ENCODE data around the gene FGR. TPM values are rescaled to one million over a fixed set of nuclear protein-coding genes. Genes with fewer than 3 reads are reported as not detected.
A peak's percentile ranks its signal among the peaks of the same experiment; 100 is the strongest.

The FGR gene
- total RNA-seq, 1 experiment from 2014 or later: not detected

- ATAC-seq: no peak
- Histone ChIP-seq H3K79me2 (ENCODE audit: insufficient read depth, low read length) (peaks cover 91% of the 10 kb centered on the region), H3K4me1 (ENCODE audit: control insufficient read depth in 1 of 2, insufficient read depth in 2 of 2, low read length in 2 of 2) (peaks cover 36 to 53% of the 10 kb centered on the region in 2 experiments), H3K9me2 (ENCODE audit: insufficient read depth) (no peaks in the 10 kb centered on the region), H3K27ac (ENCODE audit: low read depth, low read length) (peak overlapping the region; percentile 20; the same call in 1 of the 2 replicates), H4K20me1 (ENCODE audit: insufficient read depth) (peaks cover 9% of the 10 kb centered on the region; the same call in 1 of the 2 replicates), H3K4me2 (ENCODE audit: low read length) (peak overlapping the region; percentile 62), H2AFZ (ENCODE audit: low read depth, low read length, poor library complexity, severe bottlenecking) (no peak overlapping the region), H3K9ac (ENCODE audit: low read length) (no peak overlapping the region), H3K27me3 (ENCODE audit: insufficient read depth, low read length) (no peaks in the 10 kb centered on the region), H3K9me3 (ENCODE audit: control insufficient read depth in 1 of 2, insufficient read depth in 1 of 2, low read depth in 1 of 2, low read length in 2 of 2) (no peaks in the 10 kb centered on the region), H3K36me3 (ENCODE audit: control insufficient read depth in 1 of 2, insufficient read depth in 2 of 2, low read length in 2 of 2) (no peaks in the 10 kb centered on the region), H3K4me3 (replicated peaks in 1 of 2; ENCODE audit: low read depth in 1 of 2, low read length in 2 of 2) (no peak overlapping the region)
- ChIA-PET CTCF (interaction anchor here (1.5 kb wide), 1 partner anchor 42 kb away, joined by 10 read pairs; no protein-coding TSS in a partner anchor), RAD21 (ENCODE audit: low non-redundant PET in 1 of 2, low total read pairs in 2 of 2, uncharacterized antibody in 2 of 2, unreplicated experiment in 2 of 2) (interaction anchor here in 1 of 2 experiments (2.8 kb wide), 1 partner anchor 42 kb away, joined by 21 read pairs; no protein-coding TSS in a partner anchor), POLR2A (no interaction called here)
- intact Hi-C loops (cut with micrococcal nuclease): no loop called here
- no TSS peak for BruUV-seq (replicated peaks)
- TF ChIP-seq TCF7L2 (IDR thresholded peaks at IDR 0.05; ENCODE audit: borderline replicate concordance, extremely low read depth, insufficient read depth, insufficient read length) (peak; percentile 43), ATF3 (IDR thresholded peaks at IDR 0.05) (no peak)
- no peak for DNase-seq (ENCODE audit: low read depth, low spot score)
Measured at GRCh38 chr1:27598902-27599528, 36.0 kb downstream of the FGR start.

- CTCF ChIA-PET: no interaction called here
- H2AFZ ChIP-seq (ENCODE audit: low read depth, low read length, poor library complexity, severe bottlenecking): no peak overlapping the region
- no peak overlapping the region for H3K4me3 ChIP-seq (replicated peaks in 1 of 2; ENCODE audit: low read depth in 1 of 2, low read length in 2 of 2)
- peaks cover 9% of the 10 kb centered on the region; the same call in 1 of the 2 replicates for H4K20me1 ChIP-seq (ENCODE audit: insufficient read depth)
- BruUV-seq (replicated peaks): no TSS peak
- H3K27me3 ChIP-seq (ENCODE audit: insufficient read depth, low read length): no peaks in the 10 kb centered on the region
- no peak overlapping the region for H3K27ac ChIP-seq (ENCODE audit: low read depth, low read length)
- no peaks in the 10 kb centered on the region for H3K36me3 ChIP-seq (ENCODE audit: control insufficient read depth in 1 of 2, insufficient read depth in 2 of 2, low read length in 2 of 2)
- H3K9me2 ChIP-seq (ENCODE audit: insufficient read depth): no peaks in the 10 kb centered on the region
- no peak for ATAC-seq
- intact Hi-C loops (cut with micrococcal nuclease): no loop called here
- no peak for DNase-seq (ENCODE audit: low read depth, low spot score)
- RAD21 ChIA-PET (ENCODE audit: low non-redundant PET in 1 of 2, low total read pairs in 2 of 2, uncharacterized antibody in 2 of 2, unreplicated experiment in 2 of 2): interaction anchor here in 1 of 2 experiments (2.8 kb wide), 1 partner anchor 41 kb away, joined by 21 read pairs; no protein-coding TSS in a partner anchor
- POLR2A ChIA-PET: no interaction called here
- peaks cover 96% of the 10 kb centered on the region for H3K79me2 ChIP-seq (ENCODE audit: insufficient read depth, low read length)
- no peak overlapping the region for H3K4me2 ChIP-seq (ENCODE audit: low read length)
- H3K9ac ChIP-seq (ENCODE audit: low read length): no peak overlapping the region
- no peaks in the 10 kb centered on the region for H3K9me3 ChIP-seq (ENCODE audit: control insufficient read depth in 1 of 2, insufficient read depth in 1 of 2, low read depth in 1 of 2, low read length in 2 of 2)
- H3K4me1 ChIP-seq (ENCODE audit: control insufficient read depth in 1 of 2, insufficient read depth in 2 of 2, low read length in 2 of 2): peaks cover 36 to 53% of the 10 kb centered on the region in 2 experiments
- TF ChIP-seq SIN3A (IDR thresholded peaks at IDR 0.05; ENCODE audit: low read depth) (no peak), CEBPB (IDR thresholded peaks at IDR 0.05; ENCODE audit: low read depth) (no peak), SP1 (IDR thresholded peaks at IDR 0.05; ENCODE audit: low read depth) (no peak), POLR2AphosphoS5 (IDR thresholded peaks at IDR 0.05; ENCODE audit: low read depth, low read length) (no peak), YY1 (IDR thresholded peaks at IDR 0.05; ENCODE audit: extremely low read depth, insufficient replicate concordance, low read depth, low read length) (no peak), SRF (IDR thresholded peaks at IDR 0.05; ENCODE audit: low read depth) (no peak), EZH2phosphoT487 (IDR thresholded peaks at IDR 0.05; ENCODE audit: borderline replicate concordance) (no peak), EGR1 (IDR thresholded peaks at IDR 0.05; ENCODE audit: low read depth) (no peak), CBX3 (IDR thresholded peaks at IDR 0.05; ENCODE audit: low read depth) (no peak)
- TF ChIP-seq, protein P1, sequence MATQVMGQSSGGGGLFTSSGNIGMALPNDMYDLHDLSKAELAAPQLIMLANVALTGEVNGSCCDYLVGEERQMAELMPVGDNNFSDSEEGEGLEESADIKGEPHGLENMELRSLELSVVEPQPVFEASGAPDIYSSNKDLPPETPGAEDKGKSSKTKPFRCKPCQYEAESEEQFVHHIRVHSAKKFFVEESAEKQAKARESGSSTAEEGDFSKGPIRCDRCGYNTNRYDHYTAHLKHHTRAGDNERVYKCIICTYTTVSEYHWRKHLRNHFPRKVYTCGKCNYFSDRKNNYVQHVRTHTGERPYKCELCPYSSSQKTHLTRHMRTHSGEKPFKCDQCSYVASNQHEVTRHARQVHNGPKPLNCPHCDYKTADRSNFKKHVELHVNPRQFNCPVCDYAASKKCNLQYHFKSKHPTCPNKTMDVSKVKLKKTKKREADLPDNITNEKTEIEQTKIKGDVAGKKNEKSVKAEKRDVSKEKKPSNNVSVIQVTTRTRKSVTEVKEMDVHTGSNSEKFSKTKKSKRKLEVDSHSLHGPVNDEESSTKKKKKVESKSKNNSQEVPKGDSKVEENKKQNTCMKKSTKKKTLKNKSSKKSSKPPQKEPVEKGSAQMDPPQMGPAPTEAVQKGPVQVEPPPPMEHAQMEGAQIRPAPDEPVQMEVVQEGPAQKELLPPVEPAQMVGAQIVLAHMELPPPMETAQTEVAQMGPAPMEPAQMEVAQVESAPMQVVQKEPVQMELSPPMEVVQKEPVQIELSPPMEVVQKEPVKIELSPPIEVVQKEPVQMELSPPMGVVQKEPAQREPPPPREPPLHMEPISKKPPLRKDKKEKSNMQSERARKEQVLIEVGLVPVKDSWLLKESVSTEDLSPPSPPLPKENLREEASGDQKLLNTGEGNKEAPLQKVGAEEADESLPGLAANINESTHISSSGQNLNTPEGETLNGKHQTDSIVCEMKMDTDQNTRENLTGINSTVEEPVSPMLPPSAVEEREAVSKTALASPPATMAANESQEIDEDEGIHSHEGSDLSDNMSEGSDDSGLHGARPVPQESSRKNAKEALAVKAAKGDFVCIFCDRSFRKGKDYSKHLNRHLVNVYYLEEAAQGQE (IDR thresholded peaks at IDR 0.05; ENCODE audit: low read depth): no peak
- TF ChIP-seq, protein P2, sequence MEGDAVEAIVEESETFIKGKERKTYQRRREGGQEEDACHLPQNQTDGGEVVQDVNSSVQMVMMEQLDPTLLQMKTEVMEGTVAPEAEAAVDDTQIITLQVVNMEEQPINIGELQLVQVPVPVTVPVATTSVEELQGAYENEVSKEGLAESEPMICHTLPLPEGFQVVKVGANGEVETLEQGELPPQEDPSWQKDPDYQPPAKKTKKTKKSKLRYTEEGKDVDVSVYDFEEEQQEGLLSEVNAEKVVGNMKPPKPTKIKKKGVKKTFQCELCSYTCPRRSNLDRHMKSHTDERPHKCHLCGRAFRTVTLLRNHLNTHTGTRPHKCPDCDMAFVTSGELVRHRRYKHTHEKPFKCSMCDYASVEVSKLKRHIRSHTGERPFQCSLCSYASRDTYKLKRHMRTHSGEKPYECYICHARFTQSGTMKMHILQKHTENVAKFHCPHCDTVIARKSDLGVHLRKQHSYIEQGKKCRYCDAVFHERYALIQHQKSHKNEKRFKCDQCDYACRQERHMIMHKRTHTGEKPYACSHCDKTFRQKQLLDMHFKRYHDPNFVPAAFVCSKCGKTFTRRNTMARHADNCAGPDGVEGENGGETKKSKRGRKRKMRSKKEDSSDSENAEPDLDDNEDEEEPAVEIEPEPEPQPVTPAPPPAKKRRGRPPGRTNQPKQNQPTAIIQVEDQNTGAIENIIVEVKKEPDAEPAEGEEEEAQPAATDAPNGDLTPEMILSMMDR (IDR thresholded peaks at IDR 0.05 in 2 of 3, conservative IDR thresholded peaks at IDR 0.05 in 1 of 3; ENCODE audit: borderline replicate concordance in 1 of 3, insufficient read depth in 1 of 3, low read depth in 2 of 3, low read length in 2 of 3): no peak
Measured at GRCh38 chr1:27598295-27598687, 36.7 kb downstream of the FGR start.
